HUES64 (cell line): ENCODE measurements around the gene KATNAL1. TPM values are rescaled to one million over a fixed set of nuclear protein-coding genes. Genes with fewer than 3 reads are reported as not detected.

ENCODE experiments used
- H3K27ac ChIP-seq: 2 replicates; pipeline ENCODE4 v1.7.0; 2013; ENCODE audit warnings: low read depth, low read length, inconsistent platforms
- H3K27me3 ChIP-seq: 2 replicates; pipeline ENCODE4 v1.6.1; 2013; ENCODE audit warnings: mild to moderate bottlenecking, low read length; ENCODE audit not compliant: insufficient read depth
- H3K36me3 ChIP-seq: 2 replicates; pipeline ENCODE4 v1.6.1; 2013; ENCODE audit warnings: mild to moderate bottlenecking, low read length; ENCODE audit not compliant: insufficient read depth
- H3K4me1 ChIP-seq: 2 replicates; pipeline ENCODE4 v1.6.1; 2013; ENCODE audit warnings: mild to moderate bottlenecking, low read length, moderate library complexity; ENCODE audit not compliant: insufficient read depth
- H3K4me3 ChIP-seq: 2 replicates; pipeline ENCODE4 v1.5.1; 2013; ENCODE audit warnings: mild to moderate bottlenecking, low read length, moderate library complexity
- H3K9ac ChIP-seq: 2 replicates; pipeline ENCODE4 v1.6.1; 2013; ENCODE audit warnings: mild to moderate bottlenecking, low read depth, low read length
- H3K9me3 ChIP-seq: 2 replicates; pipeline ENCODE4 v1.6.1; 2013; ENCODE audit warnings: low read depth, low read length; ENCODE audit not compliant: insufficient read depth
- WGBS: fragments of 150-250, 120-280 bp; methylation state at CpG from one replicate; pipeline ENCODE4 v1.1.7; 2013; ENCODE audit warnings: missing lambda C conversion rate; 5-methylcytosine and 5-hydroxymethylcytosine counted together
- polyA plus RNA-seq, 2 experiments: library from polyadenylated mRNA; stranded (reverse); fragments of 50-300 nt; gene quantifications; one replicate each; pipeline ENCODE4 v1.2.3, GENCODE V29; 2013

Gene KATNAL1
- 6.4 TPM for polyA plus RNA-seq (2013, experiment 1 of 2)
- 7.2 TPM for polyA plus RNA-seq (2013, experiment 2 of 2)

GRCh38 chr13:30307194-30307970 lies at the start of gene KATNAL1:
KATNAL1 (minus strand) TSS chr13:30307551; CDS start chr13:30283777, 23,774 bp downstream.
- WGBS, result under 1% methylated on average over 71 of the region's 71 CpGs
- Histone ChIP-seq H3K27me3 (no peaks in the 10 kb centered on the region), H3K9me3 (no peaks in the 10 kb centered on the region), H3K36me3 (no peaks in the 10 kb centered on the region), H3K9ac (peak within 1 kb of the TSS; percentile 97), H3K27ac (peak within 1 kb of the TSS; percentile 90), H3K4me1 (peaks cover 12% of the 10 kb centered on the region; the same call in 1 of the 2 replicates), H3K4me3 (peak within 1 kb of the TSS; percentile 70)

DNA sequence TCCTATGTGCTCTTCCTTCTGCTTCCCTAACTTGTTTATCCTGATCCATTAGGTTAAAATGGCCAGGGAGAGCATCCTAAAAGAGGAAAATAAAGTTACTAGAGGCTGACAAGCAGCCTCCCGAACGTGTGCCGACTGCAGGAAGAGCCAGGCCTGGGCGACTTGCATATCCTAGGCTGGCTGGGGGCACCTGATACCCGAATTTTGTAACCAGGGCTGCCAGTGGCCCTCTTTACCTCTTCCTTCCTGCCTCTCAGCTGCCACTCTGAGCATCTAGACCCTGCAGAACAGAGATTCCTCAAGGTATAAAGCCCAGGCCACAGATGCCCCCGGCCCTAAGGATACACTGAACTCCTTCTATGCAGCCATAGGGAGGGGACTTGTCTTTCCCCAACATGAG lies 48.5 kb upstream of the KATNAL1 start:
- H3K27me3 ChIP-seq, result no peaks in the 10 kb centered on the region
- no peak overlapping the region for H3K9ac ChIP-seq
- WGBS, result 84% methylated on average over 6 of the region's 6 CpGs
- no peak overlapping the region for H3K4me3 ChIP-seq
- no peaks in the 10 kb centered on the region for H3K36me3 ChIP-seq
- 0 out of 2 replicates have a peak, but pooled peaks cover 5% of the 10 kb centered on the region for H3K4me1 ChIP-seq
- no peaks in the 10 kb centered on the region; the same call in none of the 2 replicates for H3K9me3 ChIP-seq
- H3K27ac ChIP-seq, result no peak overlapping the region

GRCh38 chr13:30355384-30355699 lies 48.0 kb upstream of the KATNAL1 start:
- no peak overlapping the region for H3K27ac ChIP-seq
- H3K27me3 ChIP-seq, result no peaks in the 10 kb centered on the region
- no peaks in the 10 kb centered on the region; the same call in none of the 2 replicates for H3K9me3 ChIP-seq
- H3K9ac ChIP-seq, result no peak overlapping the region
- H3K4me1 ChIP-seq, result 0 out of 2 replicates have a peak, but pooled peaks cover 5% of the 10 kb centered on the region
- no peaks in the 10 kb centered on the region for H3K36me3 ChIP-seq
- H3K4me3 ChIP-seq, result no peak overlapping the region
- WGBS, result 47% methylated on average over 7 of the region's 7 CpGs

- 88% methylated on average over 17 of the region's 17 CpGs for WGBS
- no peak overlapping the region for H3K27ac ChIP-seq
- H3K36me3 ChIP-seq, result no peaks in the 10 kb centered on the region
- no peaks in the 10 kb centered on the region; the same call in none of the 2 replicates for H3K9me3 ChIP-seq
- no peak overlapping the region for H3K9ac ChIP-seq
- H3K4me1 ChIP-seq, result 0 out of 2 replicates have a peak, but pooled peaks cover 5% of the 10 kb centered on the region
- H3K27me3 ChIP-seq, result no peaks in the 10 kb centered on the region
- no peak overlapping the region for H3K4me3 ChIP-seq
Observed at GRCh38 chr13:30354493-30355383, 47.4 kb upstream of the KATNAL1 start.

- Histone ChIP-seq H3K4me3 (no peak overlapping the region), H3K27me3 (no peaks in the 10 kb centered on the region), H3K36me3 (no peaks in the 10 kb centered on the region), H3K9ac (no peak overlapping the region), H3K4me1 (0 out of 2 replicates have a peak, but pooled peaks cover 5% of the 10 kb centered on the region), H3K9me3 (no peaks in the 10 kb centered on the region; the same call in none of the 2 replicates), H3K27ac (no peak overlapping the region)
- 86% methylated on average over 2 of the region's 4 CpGs for WGBS
Observed at GRCh38 chr13:30353471-30354215, 46.3 kb upstream of the KATNAL1 start.

DNA sequence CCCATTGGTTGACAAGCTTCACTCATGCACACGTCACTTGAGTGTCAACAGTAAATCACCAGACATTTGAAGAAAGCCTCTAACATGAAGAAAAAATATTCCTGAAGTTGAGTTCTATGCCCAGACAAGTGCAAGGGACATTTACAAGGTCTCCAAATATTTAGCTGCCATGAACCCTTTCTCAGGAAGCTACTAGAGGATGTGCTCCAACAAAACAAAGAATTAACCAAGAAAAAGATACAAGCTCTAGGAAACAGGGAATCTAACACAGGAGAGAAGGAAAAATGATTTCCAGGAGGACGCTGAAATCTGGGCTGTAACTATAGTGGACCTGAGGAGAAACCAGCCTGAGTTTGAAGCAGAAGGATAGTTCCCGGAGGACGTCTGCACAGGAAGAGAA lies 45.7 kb upstream of the KATNAL1 start:
- 0 out of 2 replicates have a peak, but pooled peaks cover 5% of the 10 kb centered on the region for H3K4me1 ChIP-seq
- no peaks in the 10 kb centered on the region for H3K27me3 ChIP-seq
- no peaks in the 10 kb centered on the region; the same call in none of the 2 replicates for H3K9me3 ChIP-seq
- H3K36me3 ChIP-seq, result no peaks in the 10 kb centered on the region
- no peak overlapping the region for H3K4me3 ChIP-seq
- WGBS, result 95% methylated on average over 4 of the region's 4 CpGs
- no peak overlapping the region for H3K27ac ChIP-seq
- no peak overlapping the region for H3K9ac ChIP-seq

GRCh38 chr13:30352121-30352520 lies 44.8 kb upstream of the KATNAL1 start:
- no peak overlapping the region for H3K9ac ChIP-seq
- no peaks in the 10 kb centered on the region for H3K36me3 ChIP-seq
- no peaks in the 10 kb centered on the region for H3K27me3 ChIP-seq
- H3K4me3 ChIP-seq, result no peak overlapping the region
- WGBS, result 94% methylated on average over 2 of the region's 2 CpGs
- H3K9me3 ChIP-seq, result no peaks in the 10 kb centered on the region; the same call in none of the 2 replicates
- H3K27ac ChIP-seq, result no peak overlapping the region
- H3K4me1 ChIP-seq, result 0 out of 2 replicates have a peak, but pooled peaks cover 5% of the 10 kb centered on the region

GRCh38 chr13:30346789-30347167 lies 39.4 kb upstream of the KATNAL1 start:
- no peaks in the 10 kb centered on the region for H3K27me3 ChIP-seq
- no peaks in the 10 kb centered on the region for H3K9me3 ChIP-seq
- 91% methylated on average over 4 of the region's 4 CpGs for WGBS
- no peak overlapping the region for H3K9ac ChIP-seq
- H3K36me3 ChIP-seq, result no peaks in the 10 kb centered on the region
- H3K27ac ChIP-seq, result no peak overlapping the region
- H3K4me1 ChIP-seq, result no peaks in the 10 kb centered on the region
- H3K4me3 ChIP-seq, result no peak overlapping the region

DNA sequence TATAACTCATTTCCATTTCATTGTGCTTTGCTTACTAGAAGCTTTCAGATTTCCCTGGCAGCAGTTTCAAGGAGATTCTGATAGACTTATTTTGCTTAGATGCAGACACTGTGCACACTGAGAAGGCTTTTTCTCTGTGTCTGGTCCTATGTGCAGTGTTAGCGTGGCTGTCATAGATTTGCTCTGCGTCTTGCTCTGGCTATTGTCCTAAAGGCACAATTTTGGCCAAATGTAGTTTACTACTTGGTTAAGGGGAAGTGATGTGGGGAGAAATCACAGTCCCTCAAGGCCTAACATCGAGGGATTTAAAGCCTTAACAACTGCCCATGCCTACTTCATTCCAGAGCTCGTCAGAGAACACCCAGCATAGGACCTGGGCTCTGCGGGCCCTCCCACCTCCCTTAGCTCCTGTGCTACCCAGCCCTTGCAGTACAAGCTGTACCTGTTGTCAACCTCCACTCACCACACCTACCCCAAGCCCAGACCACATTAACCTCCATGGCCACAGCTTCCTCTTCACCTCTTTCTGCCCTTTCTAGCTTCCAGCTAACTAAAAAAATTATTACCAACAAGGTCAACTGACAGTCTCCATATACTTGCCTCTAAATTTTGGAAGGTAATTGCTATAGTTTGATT lies 38.9 kb upstream of the KATNAL1 start:
- no peak overlapping the region for H3K4me3 ChIP-seq
- H3K27me3 ChIP-seq, result no peaks in the 10 kb centered on the region
- 95% methylated on average over 5 of the region's 5 CpGs for WGBS
- no peaks in the 10 kb centered on the region for H3K4me1 ChIP-seq
- H3K36me3 ChIP-seq, result no peaks in the 10 kb centered on the region
- H3K9ac ChIP-seq, result no peak overlapping the region
- H3K27ac ChIP-seq, result no peak overlapping the region
- H3K9me3 ChIP-seq, result no peaks in the 10 kb centered on the region

- H3K36me3 ChIP-seq, result no peaks in the 10 kb centered on the region
- H3K4me1 ChIP-seq, result peaks cover 2% of the 10 kb centered on the region; the same call in 1 of the 2 replicates
- H3K27ac ChIP-seq, result no peak overlapping the region
Observed at GRCh38 chr13:30345426-30346100, 38.2 kb upstream of the KATNAL1 start.

More at GRCh38 chr13:30345426-30346100, 38.2 kb upstream of the KATNAL1 start:
- Histone ChIP-seq H3K9me3 (no peaks in the 10 kb centered on the region), H3K4me3 (no peak overlapping the region), H3K9ac (no peak overlapping the region), H3K27me3 (no peaks in the 10 kb centered on the region)
- 60% methylated on average over 1 of the region's 1 CpG for WGBS
